DLD1 (cell line): ENCODE measurements around the gene TADA2B.

Experiments used
- in situ Hi-C: cut with HindIII; loops from 2 replicates; pipeline ENCODE4 v1.10.0; 2017; ENCODE audit warnings: low sequenced_read_pairs

TADA2B gene

DNA sequence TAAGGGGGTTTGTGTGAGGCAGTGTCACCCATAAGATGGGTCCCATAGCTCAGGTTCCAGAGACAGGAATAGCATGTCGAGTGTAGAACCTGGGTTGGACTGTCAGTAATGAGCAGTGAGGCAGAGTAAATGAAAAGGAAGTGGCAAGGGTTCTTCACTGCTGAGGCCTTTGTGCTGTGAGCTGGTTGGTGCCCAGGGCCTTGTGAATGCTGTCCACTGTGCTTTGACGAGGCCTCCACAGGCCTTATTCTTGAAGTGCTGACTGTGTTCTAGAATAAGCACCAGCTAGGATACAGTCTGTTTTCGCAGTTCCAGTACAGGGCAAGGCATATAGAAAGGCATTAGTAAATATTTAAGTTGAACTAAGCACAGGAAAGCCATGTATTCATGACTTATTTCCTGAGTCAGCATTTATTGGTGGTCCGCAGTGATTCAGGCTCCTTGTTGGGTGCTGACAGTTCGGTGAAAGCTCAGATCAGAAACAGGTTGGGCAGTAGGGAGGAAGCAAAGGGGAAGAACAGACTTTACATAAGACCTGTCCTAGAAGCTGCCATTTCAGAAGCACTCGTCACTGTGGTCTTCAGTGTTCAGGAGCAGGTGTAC is 25.6 kb upstream of the TADA2B start:
- in situ Hi-C loops = no loop called here

DNA sequence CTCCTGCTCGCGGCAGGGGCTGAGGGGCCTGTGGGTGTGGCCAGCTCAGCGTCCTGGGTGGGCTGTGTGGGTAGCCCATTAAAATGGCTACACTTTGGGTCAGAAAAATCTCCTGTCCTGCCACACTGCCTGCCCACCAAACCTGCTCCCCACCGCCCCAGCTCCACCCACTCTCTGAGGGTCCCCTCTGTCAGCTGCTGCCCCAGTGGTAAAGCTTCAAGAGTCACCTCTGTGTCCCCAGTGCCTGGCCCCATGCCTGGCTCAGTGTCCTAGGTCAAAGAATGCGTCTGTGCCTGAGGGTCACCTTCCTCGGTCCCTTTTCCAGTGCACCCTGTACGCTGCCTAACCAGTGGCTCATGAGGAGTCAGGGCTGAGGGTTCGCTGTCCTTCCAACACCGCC is 24.9 kb upstream of the TADA2B start:
- in situ Hi-C loops = no loop called here

DNA sequence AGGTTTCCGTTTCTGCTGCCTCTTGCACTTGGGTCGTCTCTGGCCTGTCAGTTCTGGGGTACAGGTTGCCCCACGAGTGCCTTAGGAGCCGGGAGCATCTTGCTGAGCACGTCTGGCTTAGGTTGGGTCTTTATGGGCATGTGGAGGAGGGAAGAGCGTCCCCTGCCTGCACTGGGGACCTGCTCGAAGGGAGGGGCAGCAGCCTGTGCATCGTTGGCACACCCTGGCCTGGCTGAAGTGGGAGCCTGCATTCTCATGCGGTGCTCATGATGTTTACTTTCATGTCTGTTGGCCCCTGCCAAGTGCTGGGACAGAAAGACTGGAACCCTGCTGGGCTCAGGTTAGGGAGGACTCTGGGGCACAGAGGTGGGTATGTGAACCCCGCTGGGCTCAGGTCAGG is 23.8 kb upstream of the TADA2B start:
- in situ Hi-C loops = no loop called here

DNA sequence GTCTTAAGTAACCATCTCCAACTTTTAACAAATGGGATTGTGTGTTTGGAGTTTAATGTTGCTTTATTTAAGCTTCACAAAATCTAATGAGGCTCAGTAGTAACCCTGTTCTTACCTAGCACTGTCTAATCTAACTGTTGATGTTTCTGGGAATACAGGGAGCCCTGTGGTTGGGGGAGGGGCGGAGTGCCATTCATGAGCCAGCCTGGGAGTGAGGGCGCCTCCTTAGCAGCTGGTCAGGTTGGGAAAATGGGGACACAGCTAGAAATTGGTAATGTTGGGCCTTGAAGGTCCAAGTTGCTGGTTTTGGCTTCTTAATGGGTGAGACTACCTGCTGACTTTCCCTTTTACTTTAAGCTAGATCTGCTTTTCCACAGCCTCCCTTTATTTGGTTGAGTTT is 22.9 kb upstream of the TADA2B start:
- in situ Hi-C loops = no loop called here

DNA sequence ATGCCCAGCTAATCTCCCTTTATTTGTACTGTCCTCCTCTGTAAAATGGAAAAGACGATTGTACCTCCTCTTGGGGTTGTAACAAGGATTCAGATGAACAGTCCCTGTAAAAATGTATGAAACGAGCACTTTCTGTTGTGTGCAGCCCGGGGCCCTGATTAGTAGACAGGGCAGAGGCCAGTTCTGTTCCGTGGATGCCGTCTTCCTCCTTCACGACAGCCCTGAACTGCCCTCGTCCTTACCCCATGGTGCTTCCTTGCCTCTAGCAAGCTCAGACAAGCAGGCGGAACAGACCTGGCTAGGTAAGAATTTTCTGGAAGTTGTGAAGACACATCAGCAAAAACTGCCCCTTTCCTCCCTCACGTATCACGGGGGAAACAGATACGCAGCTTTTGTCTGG is 22.3 kb upstream of the TADA2B start:
- in situ Hi-C loops = no loop called here

DNA sequence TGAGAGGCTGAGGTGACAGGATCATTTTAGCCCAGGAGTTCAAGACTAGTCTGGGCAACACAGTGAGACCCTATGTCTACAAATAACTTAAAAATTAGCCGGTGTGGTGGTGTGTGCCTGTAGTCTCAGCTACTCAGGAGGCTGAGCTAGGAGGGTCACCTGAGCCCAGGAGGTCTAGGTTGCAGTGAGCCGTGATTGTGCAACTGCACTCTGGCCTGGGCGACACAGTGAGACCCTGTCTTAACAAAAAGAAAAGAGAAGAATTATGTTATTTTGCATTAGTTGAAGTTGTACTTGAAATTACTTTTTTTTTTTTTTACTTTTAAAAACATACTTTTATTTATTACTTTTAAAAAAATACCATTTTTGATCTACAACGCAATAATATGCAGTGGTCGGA is 21.8 kb upstream of the TADA2B start:
- in situ Hi-C loops = no loop called here

DNA sequence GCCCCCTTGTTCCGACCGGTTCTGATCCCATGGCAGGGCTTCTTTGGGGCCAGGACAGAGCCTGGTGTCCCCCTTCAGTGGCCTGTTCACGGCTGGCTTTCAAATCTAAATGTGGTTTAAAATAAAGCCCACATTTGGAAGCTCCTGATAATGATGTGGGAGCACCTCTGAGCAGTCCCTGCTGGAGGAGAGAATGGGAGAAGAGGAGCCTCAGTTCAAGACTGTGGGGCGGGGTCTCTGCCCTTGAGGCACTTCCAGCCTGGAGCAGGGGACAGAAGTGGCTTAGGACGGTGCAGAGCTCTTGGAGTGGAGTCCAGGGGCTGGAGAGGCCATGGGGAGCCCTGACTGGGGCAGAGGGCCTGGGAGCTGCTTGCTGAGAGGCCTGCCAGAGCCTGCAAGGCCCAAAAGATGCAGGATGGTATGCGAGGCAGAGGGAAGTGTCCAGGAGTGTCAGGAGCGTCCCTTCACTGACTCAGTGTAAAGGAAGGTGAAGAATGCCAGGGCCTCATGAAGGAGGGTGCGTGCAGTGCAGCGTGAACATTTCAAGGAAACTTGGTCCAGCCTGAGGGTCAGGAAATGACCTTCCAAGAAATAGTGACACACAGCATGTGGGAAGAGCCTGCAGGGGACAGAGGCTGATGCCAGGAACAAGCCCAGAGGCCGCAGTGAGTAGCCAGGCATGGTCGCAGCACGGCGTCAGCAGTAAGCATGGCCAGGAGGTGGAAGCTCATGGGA is 21.1 kb upstream of the TADA2B start:
- in situ Hi-C loops = no loop called here

DNA sequence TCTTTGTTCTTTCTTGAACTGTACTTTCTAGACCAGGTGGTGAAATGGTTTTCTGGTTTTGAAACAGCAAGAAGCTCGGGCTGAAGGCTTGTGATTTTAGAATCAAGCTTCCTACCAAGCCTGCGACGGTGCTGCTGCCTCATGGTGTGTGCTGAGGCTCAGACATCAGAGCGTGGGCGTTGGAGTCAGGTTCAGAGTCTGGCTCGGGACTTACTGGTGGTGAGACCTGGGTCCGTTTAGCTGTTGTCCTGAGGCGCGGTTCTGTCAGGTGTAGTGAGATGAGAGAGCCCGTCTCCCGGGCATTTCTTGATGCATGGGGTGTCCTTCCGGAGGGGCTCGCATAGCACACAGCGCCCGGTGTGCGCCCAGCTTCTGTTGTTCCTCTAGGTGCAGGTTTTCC is 19.7 kb upstream of the TADA2B start:
- in situ Hi-C loops = no loop called here

DNA sequence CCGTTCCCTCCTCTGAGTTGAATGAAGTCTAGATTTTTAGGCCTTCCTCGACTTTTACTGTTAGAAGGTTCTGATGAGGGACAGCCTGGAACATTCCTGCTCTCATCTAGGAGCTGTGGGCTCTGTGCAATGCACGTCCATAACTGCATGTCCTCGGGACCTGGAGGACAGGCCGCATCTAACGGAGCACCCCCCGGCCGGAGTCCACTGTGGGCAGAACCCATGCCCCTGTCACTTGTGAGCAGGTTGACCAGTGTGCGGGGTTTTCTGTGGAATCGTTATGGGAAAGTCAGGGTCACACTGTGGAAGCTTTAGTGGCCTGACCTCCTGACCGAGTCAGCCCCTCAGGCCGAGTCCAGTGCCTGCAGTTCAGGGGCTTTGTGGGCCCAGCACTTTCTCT is 19.3 kb upstream of the TADA2B start:
- in situ Hi-C loops = no loop called here

DNA sequence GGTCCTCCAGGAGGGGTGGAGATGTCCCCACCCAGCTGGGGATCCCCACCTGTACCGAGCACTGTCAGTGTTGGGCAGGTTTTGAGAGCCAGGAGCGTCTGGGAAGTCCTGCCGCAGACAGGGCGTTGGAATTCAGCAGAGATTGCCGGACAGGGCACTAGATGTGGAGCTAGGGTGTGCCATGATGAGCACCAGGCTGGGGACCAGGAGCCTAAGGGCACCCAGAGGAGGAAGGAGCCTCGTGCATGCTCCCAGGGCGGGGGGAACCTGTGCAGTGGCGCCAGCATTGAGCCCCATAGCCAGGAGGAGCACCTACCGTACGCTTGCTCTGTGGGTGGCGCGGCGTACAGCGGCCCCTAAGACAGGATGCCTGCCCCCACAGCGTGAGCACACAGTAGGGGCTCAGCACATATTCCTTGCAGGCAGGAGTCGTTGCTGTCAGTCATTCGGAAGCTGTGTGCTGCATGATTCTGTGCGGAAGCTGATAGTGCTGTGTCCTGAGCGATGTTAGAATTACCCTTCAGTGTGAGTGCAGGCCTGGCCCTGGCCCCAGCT is 18.8 kb upstream of the TADA2B start:
- in situ Hi-C loops = no loop called here

DNA sequence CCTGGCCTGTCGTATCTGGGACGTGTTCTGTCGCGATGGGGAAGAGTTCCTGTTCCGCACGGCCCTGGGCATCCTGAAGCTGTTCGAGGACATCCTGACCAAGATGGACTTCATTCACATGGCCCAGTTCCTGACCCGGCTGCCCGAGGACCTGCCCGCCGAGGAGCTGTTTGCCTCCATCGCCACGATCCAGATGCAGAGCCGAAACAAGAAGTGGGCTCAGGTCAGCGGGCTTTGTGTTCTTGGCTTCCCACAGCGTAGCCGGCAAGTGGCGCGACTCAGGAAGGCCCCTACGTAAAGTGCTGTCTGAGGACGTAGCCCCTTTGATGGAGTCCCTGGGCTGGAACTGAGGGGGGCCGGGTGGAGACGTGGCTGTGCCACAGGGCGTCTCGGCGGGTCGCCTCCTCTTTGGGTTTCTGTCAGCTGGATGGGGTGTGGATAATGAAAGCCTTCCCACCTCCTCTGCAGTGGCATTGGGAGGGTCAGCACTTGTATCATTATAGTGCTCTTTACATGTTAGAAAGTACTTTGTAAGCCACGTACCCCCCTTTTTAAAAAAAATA is 18.1 kb upstream of the TADA2B start:
- in situ Hi-C loops = no loop called here

DNA sequence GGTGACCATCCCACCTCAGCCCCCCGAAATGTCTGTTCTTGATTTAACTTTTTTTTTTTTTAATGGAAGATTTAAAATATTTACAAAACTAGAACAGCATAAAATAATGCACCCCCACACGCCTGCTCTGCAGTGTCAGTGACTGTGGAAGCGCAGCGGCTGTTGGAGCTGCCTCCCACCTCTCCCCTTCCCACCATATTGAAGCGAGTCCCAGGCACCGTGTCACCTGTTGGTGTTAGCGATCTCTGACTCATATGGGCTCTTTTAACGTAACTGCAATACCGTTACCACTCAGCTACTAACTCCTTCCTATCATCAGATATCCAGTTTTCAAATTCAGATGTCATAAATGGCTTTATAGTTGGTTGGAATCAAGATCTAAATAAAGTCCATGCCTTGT is 17.1 kb upstream of the TADA2B start:
- in situ Hi-C loops = no loop called here

DNA sequence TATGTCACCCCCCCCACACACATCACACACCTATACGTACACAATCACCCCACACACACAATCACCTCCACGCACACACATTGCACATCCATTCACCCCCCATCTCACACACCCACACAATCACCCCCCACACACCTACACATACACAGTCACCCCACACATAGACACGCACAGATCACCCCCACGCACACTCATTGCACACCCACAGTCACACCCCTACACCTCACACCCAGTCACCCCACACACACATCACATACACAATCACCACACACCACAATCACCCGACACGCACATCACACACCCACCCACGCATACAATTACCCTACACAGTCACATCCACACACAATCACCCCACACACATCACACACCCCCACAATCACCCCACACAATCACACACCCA is 15.9 kb upstream of the TADA2B start:
- in situ Hi-C loops = no loop called here

DNA sequence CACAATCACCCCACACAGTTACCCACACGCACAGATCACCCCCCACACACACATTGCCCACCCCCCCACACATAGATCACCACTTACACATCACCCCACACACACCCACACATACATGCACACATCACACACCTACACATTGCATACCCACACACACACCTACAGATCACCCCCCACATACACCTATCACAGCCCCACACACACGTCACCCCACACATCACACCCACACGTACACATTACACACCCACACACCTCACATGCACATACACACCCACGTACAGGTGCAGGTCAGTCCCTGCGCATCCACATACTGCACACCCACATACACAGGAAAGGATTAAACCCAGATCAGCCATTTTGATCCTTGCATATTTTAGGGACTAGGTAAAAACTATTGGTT is 15.3 kb upstream of the TADA2B start:
- in situ Hi-C loops = no loop called here

DNA sequence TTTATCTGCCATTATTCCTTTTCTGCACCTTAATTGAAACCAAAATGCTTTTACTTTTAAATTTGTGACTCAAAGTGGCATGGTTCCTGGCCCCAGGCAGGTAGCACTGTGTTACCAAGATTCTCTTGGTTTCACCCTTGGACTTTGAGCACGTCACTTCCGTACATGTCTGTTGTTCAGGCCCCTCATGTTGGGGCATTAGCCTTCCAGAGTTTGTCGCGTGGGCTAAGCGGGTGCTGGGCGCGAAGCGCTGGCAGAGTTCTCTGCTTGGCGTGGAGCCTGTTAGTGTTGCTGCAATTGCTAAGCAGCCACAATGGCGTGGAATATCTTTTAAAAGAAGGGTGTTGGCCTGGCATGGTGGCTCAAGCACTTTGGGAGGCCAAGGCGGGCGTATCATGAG is 14.0 kb upstream of the TADA2B start:
- in situ Hi-C loops = no loop called here

DNA sequence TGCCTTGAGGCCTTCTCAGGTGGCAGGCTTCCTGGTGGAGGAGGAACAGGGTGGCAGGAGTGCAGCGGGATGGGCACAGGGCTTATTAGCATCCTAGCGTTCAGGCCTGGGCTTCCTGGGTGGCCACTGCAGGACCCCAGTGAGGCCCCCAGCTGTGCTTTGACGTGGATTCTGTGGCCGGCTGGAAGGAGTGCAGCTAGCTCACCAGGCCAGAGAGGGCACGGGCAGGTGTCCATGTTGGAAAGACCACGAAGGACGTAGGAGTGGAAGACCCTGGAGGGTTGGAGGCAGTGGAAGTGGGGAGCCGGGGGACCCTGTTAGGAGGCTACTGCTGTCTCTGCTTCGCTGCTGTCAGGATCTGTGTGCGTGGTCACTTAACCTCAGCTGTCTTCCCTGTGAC is 13.3 kb upstream of the TADA2B start:
- in situ Hi-C loops = no loop called here

DNA sequence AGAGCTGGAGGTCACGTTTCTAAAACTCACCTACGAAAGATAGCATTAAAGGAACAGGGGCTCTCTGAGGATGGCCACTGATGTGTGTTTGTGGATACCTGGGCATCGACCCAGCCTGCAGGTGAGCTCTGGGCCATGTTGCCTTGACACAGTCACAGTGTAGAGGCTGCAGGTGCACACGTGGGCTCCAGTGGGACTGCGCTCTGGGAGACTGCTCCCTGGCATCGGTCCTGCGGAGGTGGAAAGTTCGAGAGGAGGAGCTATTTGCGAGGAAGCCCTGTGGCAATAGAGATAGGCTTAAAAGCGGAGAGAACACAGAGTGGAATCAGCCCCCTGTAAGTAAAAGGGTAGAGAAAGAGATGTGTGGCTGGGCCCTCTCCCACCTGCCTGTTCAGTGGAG is 12.3 kb upstream of the TADA2B start:
- in situ Hi-C loops = no loop called here

DNA sequence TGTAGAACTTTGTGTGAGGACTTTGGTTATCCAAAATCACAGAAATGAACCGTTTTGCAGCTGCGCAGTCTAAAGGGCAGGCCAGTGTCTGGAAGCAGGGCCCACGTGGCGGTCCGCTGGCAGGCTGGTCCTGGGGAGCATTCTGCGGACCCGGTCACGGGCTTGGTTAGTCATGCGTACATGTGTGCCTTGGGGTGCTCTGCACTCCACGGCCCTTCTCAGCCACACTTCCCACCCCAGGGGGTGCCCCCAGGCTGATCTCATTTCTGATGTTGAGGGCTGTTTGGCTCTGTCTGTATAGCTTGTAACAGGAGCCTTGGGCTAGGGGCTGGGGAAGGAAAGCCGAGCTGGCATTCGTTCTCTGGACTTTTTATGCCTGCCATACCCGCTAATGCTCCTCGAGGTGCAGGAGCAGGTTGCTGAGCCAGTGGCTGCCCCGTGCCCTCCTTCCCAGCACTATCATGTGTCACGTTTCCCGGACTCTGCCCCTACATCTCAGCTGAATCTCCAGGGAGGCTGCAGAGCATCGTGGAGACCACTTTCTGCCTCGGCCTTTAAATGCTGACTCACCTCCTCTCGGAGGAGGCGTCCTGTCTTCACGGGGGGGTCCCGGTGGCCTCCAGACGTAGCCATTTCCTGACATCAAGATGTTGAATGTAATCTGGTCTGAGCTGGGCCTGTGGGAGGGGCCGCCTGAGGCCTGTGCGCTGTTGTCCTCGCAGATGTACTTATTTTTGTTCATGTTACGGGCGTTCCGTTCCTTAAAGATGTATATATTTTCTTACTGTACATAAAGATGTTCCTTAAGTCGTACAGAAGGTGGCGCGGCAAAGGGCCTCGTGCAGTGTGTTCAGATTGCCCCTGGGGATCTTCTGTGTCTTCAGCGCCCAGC is 11.4 kb upstream of the TADA2B start:
- in situ Hi-C loops = no loop called here

DNA sequence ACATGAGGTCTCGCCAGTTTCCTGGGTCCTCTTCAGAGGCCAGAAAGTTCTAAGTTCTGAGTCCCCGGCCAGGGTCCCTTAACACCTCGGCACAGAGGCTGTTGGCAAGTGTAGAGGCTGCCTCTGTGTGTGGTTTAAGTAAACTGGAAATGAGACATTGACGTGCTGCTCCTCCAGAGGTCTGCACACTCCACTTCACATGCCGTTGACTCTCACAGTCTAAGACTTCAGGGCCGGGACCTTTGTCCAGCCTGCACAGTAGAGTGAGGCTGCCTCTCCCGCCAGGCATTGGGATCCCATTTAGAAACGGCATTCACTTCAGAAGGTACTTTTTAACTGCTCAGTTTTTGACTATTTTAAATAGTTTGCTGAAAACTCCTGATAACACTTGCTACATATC is 10.6 kb upstream of the TADA2B start:
- in situ Hi-C loops = no loop called here

DNA sequence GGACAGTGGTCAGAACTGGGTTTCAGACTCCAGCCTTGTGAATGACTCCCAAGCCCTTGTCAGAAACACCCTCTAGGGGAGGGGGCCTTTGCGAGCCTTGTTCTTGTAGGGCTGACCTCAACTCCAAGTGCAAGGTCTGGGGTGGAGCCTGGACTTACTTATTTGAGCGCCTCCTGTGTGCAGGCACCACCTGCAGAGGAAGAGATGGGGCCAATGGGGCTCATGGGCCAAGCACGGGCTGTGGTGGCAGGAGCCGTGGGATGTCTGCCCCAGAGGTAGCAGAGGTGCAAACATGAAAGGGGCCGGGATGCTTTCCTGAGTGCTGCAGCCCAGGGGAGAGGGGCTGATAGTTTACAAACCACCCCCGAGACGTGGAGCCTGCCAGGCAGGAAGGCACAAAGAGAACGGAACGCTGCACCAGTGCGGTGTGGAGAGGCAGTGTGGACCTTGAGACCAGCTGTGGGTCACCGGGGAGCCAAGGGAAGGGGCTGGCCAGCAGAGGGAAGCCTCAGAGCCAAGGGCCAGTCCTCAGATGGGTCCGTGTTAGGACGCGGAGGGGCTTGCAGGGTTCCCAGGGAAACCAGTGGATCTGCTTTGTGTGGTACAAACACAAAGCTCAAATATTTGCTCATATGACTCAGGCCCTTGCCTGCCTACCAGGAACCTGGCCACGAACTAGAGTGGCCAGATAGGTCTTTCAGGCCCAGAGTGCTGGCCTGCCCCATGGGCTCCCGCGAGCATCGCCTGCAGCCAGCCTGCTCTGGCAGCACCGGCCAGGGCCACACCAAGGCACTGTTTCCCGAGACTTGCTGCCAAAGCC is 8.7 kb upstream of the TADA2B start:
- in situ Hi-C loops = loop anchor here (5.0 kb wide), 1 partner anchor 67 kb away; no protein-coding TSS in a partner anchor
